ENCODE measurements around the gene MEF2D. TPM values are rescaled to one million over a fixed set of nuclear protein-coding genes. Genes with fewer than 3 reads are reported as not detected.

MEF2D gene
- total RNA-seq, 1 experiment from 2014 or later, result 22.3 TPM

- DNase-seq, result no peak
- H2AFZ ChIP-seq (ENCODE audit: low read length), result no peak overlapping the region
- H3K4me1 ChIP-seq (ENCODE audit: low read length), result peaks cover 32% of the 10 kb centered on the region
- H3K27ac ChIP-seq (ENCODE audit: low read length), result no peak overlapping the region
- no peaks in the 10 kb centered on the region for H3K9me3 ChIP-seq (ENCODE audit: low read length)
- no peak overlapping the region for H3K4me3 ChIP-seq (ENCODE audit: low read length)
- no peaks in the 10 kb centered on the region for H3K36me3 ChIP-seq (ENCODE audit: insufficient read depth, low read length)
- no peaks in the 10 kb centered on the region for H3K9me2 ChIP-seq (replicated peaks; ENCODE audit: insufficient read depth, low read length)
- no peaks in the 10 kb centered on the region for H3K27me3 ChIP-seq (ENCODE audit: low read length)
- no peak overlapping the region for H3K4me2 ChIP-seq (ENCODE audit: low read depth, low read length, poor library complexity, severe bottlenecking)
- H3K9ac ChIP-seq (ENCODE audit: low read length), result no peak overlapping the region
- H4K20me1 ChIP-seq (ENCODE audit: insufficient read depth, low read depth, low read length), result 0 out of 2 replicates have a peak, but pooled peaks cover 3% of the 10 kb centered on the region
- H3K79me2 ChIP-seq (ENCODE audit: low read length), result no peaks in the 10 kb centered on the region
Observed at GRCh38 chr1:156429313-156430060, 71.1 kb downstream of the MEF2D start.

- H3K9me3 ChIP-seq (ENCODE audit: low read length), result no peaks in the 10 kb centered on the region
- no peaks in the 10 kb centered on the region for H3K79me2 ChIP-seq (ENCODE audit: low read length)
- no peaks in the 10 kb centered on the region for H3K9me2 ChIP-seq (replicated peaks; ENCODE audit: insufficient read depth, low read length)
- H3K27ac ChIP-seq (ENCODE audit: low read length), result no peak overlapping the region
- H3K4me2 ChIP-seq (ENCODE audit: low read depth, low read length, poor library complexity, severe bottlenecking), result no peak overlapping the region
- H3K4me3 ChIP-seq (ENCODE audit: low read length), result no peak overlapping the region
- H3K27me3 ChIP-seq (ENCODE audit: low read length), result no peaks in the 10 kb centered on the region
- H3K36me3 ChIP-seq (ENCODE audit: insufficient read depth, low read length), result no peaks in the 10 kb centered on the region
- H3K4me1 ChIP-seq (ENCODE audit: low read length), result peaks cover 32% of the 10 kb centered on the region
- no peak overlapping the region for H2AFZ ChIP-seq (ENCODE audit: low read length)
- DNase-seq, result no peak
- H4K20me1 ChIP-seq (ENCODE audit: insufficient read depth, low read depth, low read length), result 0 out of 2 replicates have a peak, but pooled peaks cover 3% of the 10 kb centered on the region
- H3K9ac ChIP-seq (ENCODE audit: low read length), result no peak overlapping the region
Observed at GRCh38 chr1:156428746-156429288, 71.8 kb downstream of the MEF2D start.

GRCh38 chr1:156427957-156428356 lies 72.6 kb downstream of the MEF2D start:
- Histone ChIP-seq H4K20me1 (ENCODE audit: insufficient read depth, low read depth, low read length) (0 out of 2 replicates have a peak, but pooled peaks cover 3% of the 10 kb centered on the region), H3K9ac (ENCODE audit: low read length) (no peak overlapping the region), H3K9me3 (ENCODE audit: low read length) (no peaks in the 10 kb centered on the region), H3K27me3 (ENCODE audit: low read length) (no peaks in the 10 kb centered on the region), H2AFZ (ENCODE audit: low read length) (no peak overlapping the region), H3K4me3 (ENCODE audit: low read length) (no peak overlapping the region), H3K9me2 (replicated peaks; ENCODE audit: insufficient read depth, low read length) (no peaks in the 10 kb centered on the region), H3K4me1 (ENCODE audit: low read length) (peaks cover 26% of the 10 kb centered on the region), H3K4me2 (ENCODE audit: low read depth, low read length, poor library complexity, severe bottlenecking) (no peak overlapping the region), H3K27ac (ENCODE audit: low read length) (no peak overlapping the region), H3K36me3 (ENCODE audit: insufficient read depth, low read length) (no peaks in the 10 kb centered on the region), H3K79me2 (ENCODE audit: low read length) (no peaks in the 10 kb centered on the region)
- no peak for DNase-seq

GRCh38 chr1:156425943-156426342 lies 74.6 kb downstream of the MEF2D start:
- Histone ChIP-seq H3K27ac (ENCODE audit: low read length) (no peak overlapping the region), H3K27me3 (ENCODE audit: low read length) (no peaks in the 10 kb centered on the region), H3K4me2 (ENCODE audit: low read depth, low read length, poor library complexity, severe bottlenecking) (no peak overlapping the region), H3K4me3 (ENCODE audit: low read length) (no peak overlapping the region), H3K9me2 (replicated peaks; ENCODE audit: insufficient read depth, low read length) (no peaks in the 10 kb centered on the region), H3K9me3 (ENCODE audit: low read length) (no peaks in the 10 kb centered on the region), H3K4me1 (ENCODE audit: low read length) (peaks cover 15% of the 10 kb centered on the region), H3K9ac (ENCODE audit: low read length) (no peak overlapping the region), H3K79me2 (ENCODE audit: low read length) (no peaks in the 10 kb centered on the region), H3K36me3 (ENCODE audit: insufficient read depth, low read length) (no peaks in the 10 kb centered on the region), H2AFZ (ENCODE audit: low read length) (no peak overlapping the region), H4K20me1 (ENCODE audit: insufficient read depth, low read depth, low read length) (0 out of 2 replicates have a peak, but pooled peaks cover 3% of the 10 kb centered on the region)
- no peak for DNase-seq

- H3K9me3 ChIP-seq (ENCODE audit: low read length), result no peaks in the 10 kb centered on the region
- no peaks in the 10 kb centered on the region for H3K79me2 ChIP-seq (ENCODE audit: low read length)
- no peaks in the 10 kb centered on the region for H3K27me3 ChIP-seq (ENCODE audit: low read length)
- DNase-seq, result no peak
- no peaks in the 10 kb centered on the region for H3K9me2 ChIP-seq (replicated peaks; ENCODE audit: insufficient read depth, low read length)
- no peak overlapping the region for H3K9ac ChIP-seq (ENCODE audit: low read length)
- no peak overlapping the region for H3K27ac ChIP-seq (ENCODE audit: low read length)
- 0 out of 2 replicates have a peak, but pooled peaks cover 3% of the 10 kb centered on the region for H4K20me1 ChIP-seq (ENCODE audit: insufficient read depth, low read depth, low read length)
- peaks cover 19% of the 10 kb centered on the region for H3K4me1 ChIP-seq (ENCODE audit: low read length)
- H2AFZ ChIP-seq (ENCODE audit: low read length), result no peak overlapping the region
- H3K4me3 ChIP-seq (ENCODE audit: low read length), result no peak overlapping the region
- H3K4me2 ChIP-seq (ENCODE audit: low read depth, low read length, poor library complexity, severe bottlenecking), result no peak overlapping the region
- H3K36me3 ChIP-seq (ENCODE audit: insufficient read depth, low read length), result no peaks in the 10 kb centered on the region
Observed at GRCh38 chr1:156424806-156425432, 75.7 kb downstream of the MEF2D start.

GRCh38 chr1:156423422-156424352 lies 76.9 kb downstream of the MEF2D start:
- no peaks in the 10 kb centered on the region for H3K36me3 ChIP-seq (ENCODE audit: insufficient read depth, low read length)
- H3K4me3 ChIP-seq (ENCODE audit: low read length), result no peak overlapping the region
- peaks cover 19% of the 10 kb centered on the region for H3K4me1 ChIP-seq (ENCODE audit: low read length)
- H4K20me1 ChIP-seq (ENCODE audit: insufficient read depth, low read depth, low read length), result 0 out of 2 replicates have a peak, but pooled peaks cover under 1% of the 10 kb centered on the region
- no peaks in the 10 kb centered on the region for H3K9me2 ChIP-seq (replicated peaks; ENCODE audit: insufficient read depth, low read length)
- H3K9me3 ChIP-seq (ENCODE audit: low read length), result no peaks in the 10 kb centered on the region
- DNase-seq, result no peak
- H3K79me2 ChIP-seq (ENCODE audit: low read length), result no peaks in the 10 kb centered on the region
- H3K27ac ChIP-seq (ENCODE audit: low read length), result no peak overlapping the region
- no peak overlapping the region for H2AFZ ChIP-seq (ENCODE audit: low read length)
- no peak overlapping the region for H3K4me2 ChIP-seq (ENCODE audit: low read depth, low read length, poor library complexity, severe bottlenecking)
- no peaks in the 10 kb centered on the region for H3K27me3 ChIP-seq (ENCODE audit: low read length)
- H3K9ac ChIP-seq (ENCODE audit: low read length), result no peak overlapping the region

- no peak overlapping the region for H3K27ac ChIP-seq (ENCODE audit: low read length)
- H4K20me1 ChIP-seq (ENCODE audit: insufficient read depth, low read depth, low read length), result no peaks in the 10 kb centered on the region
- no peaks in the 10 kb centered on the region for H3K36me3 ChIP-seq (ENCODE audit: insufficient read depth, low read length)
- no peaks in the 10 kb centered on the region for H3K9me2 ChIP-seq (replicated peaks; ENCODE audit: insufficient read depth, low read length)
- DNase-seq, result no peak
- H3K9ac ChIP-seq (ENCODE audit: low read length), result no peak overlapping the region
- no peak overlapping the region for H3K4me2 ChIP-seq (ENCODE audit: low read depth, low read length, poor library complexity, severe bottlenecking)
- no peak overlapping the region for H2AFZ ChIP-seq (ENCODE audit: low read length)
- no peaks in the 10 kb centered on the region for H3K27me3 ChIP-seq (ENCODE audit: low read length)
- no peaks in the 10 kb centered on the region for H3K79me2 ChIP-seq (ENCODE audit: low read length)
- no peak overlapping the region for H3K4me3 ChIP-seq (ENCODE audit: low read length)
- H3K4me1 ChIP-seq (ENCODE audit: low read length), result peaks cover 19% of the 10 kb centered on the region
- H3K9me3 ChIP-seq (ENCODE audit: low read length), result no peaks in the 10 kb centered on the region
Observed at GRCh38 chr1:156422602-156423091, 77.9 kb downstream of the MEF2D start.

All from Karpas-422 (cell line).